ENCODE measurements around the gene FAM111A.

- no peak for TF ChIP-seq CTCF (IDR thresholded peaks at IDR 0.05)
- no peak for TF ChIP-seq POLR2A (IDR thresholded peaks at IDR 0.05)
These were observed 30.2 kb upstream of the FAM111A start for GRCh38 chr11:59112494-59112893.
